Activated T-cell treated with anti-CD3 and anti-CD28 coated beads for 24 hours (primary cell): ENCODE data around the gene SUGCT.
"Not testable (repeated sequence)": the region's sequence is repeated elsewhere in the genome, so short reads cannot be mapped to it uniquely, and the experiment has no call there.

Experiments used
- DNase-seq: peaks from one replicate; pipeline ENCODE4 v3.0.0-alpha.2; 2020; ENCODE audit warnings: low read depth

Gene SUGCT

DNA sequence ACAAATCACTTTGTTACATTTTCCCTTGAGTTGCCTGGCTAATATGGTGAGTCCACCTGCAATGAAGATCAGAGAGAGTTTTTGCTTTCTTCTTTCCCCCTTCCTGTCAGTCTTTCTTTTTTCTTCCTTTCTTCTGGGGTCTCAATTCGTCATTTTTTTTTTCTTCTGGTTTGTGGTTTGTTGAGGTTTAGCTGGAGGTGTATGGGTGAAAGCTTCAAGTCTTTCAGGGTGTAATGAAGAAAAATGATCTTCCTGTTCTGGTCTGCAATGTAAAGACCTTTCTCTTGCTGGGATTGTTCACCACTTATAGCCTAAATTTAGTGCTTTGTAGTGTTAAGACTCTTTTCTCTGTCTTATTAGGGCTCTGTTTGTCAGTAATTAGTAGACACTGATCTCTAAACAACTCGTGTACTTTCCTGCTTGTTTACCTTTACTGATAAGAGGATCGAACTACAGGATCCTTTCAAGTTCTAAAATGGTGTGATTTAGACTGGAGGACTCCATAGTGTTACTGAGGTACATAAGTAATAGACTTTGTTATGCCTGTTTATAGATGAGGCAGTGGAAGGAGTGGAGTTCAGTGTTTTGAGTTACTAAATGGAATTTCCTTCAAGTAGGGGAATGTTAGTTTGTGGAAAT is 129.1 kb downstream of the SUGCT start:
- no peak for DNase-seq

DNA sequence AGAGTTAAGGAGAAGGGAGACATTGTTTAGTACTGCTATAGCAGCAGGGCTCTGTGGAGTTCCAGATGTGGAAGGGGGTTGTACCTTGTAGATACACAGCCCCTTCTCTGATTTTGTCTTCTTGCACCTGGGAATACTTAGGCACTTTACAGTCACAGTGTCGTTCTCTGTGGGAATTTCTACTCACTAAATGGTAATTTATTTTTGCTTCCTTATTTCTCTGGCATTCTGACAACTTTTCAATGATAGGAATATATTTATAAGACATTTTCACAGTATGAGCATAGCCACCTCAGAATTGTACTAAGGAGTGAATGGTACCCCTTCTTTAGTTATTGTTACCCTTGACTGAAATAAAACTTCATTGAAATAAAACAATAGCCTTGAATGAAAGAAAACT is 132.8 kb downstream of the SUGCT start:
- DNase-seq, result no peak

DNA sequence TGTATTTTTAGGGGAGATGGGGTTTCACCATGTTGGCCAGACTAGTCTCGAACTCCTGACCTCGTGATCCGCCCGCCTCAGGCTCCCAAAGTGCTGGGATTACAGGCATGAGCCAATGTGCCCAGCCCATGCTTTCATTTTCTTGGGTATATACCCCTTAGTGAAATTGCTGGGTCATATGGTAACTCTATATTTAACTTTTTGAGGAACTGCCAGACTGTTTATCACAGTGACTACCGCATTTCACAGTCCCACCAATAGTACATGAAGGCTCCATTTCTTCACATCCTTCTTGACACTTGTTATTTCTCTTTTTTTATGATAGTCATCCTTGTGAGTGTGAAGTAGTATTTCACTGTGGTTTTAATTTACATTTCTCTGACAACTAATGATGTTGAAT is 134.0 kb downstream of the SUGCT start:
- not testable (repeated sequence) for DNase-seq

DNA sequence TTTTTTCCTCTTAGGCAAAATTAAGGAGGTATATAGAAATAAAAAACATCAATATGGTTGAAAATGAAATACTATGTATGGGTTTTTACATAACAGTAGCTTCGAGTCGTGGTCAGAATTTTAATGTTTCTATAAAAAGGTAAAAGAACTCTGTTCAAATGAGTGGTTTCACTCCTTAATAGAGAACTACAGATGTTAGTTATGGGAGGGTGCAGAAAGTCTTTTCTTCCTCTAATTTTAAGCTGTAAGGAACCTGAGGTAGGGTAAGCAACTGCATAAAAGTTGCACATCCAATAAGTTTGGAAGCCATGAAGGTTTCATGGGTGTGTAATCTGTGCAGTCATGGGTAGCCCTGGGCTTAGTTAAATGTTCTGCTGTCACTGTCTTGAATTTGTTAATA is 141.3 kb downstream of the SUGCT start:
- no peak for DNase-seq

DNA sequence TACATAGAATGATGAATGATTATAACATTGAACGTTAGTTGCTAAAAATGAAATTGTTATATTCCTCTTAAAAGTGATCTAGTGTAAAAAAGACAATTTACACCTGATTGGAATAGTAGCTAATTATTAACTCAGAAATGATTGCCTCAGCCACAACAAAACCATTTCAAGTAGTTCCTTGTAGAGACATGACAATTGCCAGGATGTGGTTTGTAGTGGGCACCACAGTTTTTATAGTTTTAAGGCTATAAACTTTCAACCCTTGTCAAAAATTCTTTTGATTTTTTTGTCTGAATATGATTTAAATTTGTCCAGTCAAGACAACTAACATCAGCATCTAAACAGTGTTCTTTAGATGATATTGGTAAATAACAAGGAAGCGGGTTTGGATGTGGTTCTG is 145.2 kb downstream of the SUGCT start:
- no peak for DNase-seq

DNA sequence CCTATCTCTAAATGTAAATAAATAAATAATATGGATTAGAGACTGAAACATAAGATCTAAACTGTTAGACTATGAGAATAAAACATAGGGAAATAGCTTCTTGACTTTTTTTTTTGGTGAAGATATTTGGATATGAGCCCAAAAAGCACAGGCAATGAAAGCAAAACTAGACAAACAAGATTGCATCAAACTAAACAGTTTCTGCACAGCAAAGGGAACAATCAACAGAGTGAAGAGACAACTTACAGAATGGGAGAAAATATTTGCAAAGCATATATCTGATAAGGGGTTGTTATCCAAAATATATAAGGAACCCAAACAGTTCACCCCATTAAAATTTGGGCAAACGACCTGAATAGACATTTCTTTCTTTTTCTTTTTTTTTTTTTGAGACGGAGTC is 148.1 kb downstream of the SUGCT start:
- no peak for DNase-seq

DNA sequence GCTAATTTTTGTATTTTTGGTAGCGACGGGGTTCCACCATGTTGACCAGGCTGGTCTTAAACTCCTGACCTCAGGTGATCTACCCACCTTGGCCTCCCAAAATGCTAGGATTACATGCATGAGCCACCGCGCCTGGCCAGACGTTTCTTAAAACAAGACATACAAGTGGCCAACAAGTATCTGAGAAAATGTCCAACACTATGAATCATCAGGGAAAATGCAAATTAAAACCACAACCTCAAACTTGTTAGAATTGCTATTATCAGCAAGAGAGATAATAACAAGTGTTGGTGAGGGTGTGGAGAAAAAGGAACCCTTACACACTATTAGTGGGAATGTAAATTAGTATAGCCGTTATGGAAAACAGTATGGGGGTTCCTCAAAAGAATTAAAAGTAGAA is 148.6 kb downstream of the SUGCT start:
- DNase-seq, result no peak

DNA sequence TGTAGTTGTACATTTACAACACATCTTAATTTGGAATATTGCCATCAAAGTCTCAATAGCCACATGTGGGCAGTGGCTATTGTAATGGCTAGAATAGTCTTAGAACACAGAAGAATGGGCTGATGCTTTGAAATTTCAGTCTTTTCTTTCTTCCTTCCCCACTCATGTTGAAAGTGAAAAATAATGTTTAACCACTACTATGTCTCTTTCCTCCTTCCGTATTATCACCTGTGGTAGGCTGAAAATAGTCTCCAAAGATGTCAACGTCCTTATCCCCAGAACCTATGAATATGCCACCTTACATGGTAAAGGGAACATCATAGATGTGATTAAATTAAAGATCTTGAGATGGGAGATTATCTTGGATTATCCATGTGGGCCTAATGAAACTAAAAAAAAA is 154.0 kb downstream of the SUGCT start:
- DNase-seq, result no peak

DNA sequence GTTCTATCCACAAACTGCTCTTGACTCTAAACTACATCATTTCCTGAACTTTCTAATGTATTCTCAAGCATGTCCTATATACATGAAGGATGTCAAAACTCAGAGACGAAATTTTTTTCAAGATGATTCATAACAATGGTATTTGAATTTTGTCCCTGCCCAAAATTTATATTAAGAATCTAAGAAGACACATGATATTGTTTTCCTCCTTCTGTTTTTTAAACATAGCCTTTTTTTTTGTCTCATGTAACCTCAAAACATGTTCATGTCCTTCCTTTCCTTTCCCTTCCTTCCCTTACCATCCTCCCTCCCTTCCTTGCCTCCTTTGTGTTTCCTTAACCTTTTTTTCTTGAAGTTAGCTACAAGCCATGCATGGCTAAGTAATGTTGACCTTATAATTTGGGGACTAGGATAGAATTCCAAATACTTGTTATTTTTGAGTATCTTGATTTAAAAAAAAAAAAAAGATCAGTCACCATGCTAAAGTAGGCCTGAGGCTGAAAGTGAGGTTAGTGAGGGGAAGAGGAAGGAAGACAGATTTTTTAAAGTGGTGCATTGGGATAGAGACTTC is 163.0 kb downstream of the SUGCT start:
- DNase-seq, result no peak

DNA sequence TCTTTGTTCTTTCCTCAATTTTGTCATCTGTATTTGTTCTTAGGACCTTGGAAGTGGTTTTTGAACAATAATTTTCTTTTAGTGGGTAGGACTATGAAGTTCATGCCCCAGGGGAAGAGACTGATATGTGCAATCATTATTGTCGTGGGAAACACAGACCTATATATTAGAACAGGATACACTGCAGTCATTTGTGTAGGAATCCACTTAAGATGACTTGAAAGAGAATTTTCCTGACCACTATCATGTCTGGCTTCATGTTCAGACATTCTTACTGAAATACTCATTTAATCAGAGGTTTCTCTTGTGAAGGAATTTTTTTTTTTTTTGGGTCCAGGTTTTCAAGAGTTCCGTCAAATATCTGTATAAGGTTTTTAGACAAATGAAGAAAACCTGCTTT is 163.6 kb downstream of the SUGCT start:
- DNase-seq, result no peak

DNA sequence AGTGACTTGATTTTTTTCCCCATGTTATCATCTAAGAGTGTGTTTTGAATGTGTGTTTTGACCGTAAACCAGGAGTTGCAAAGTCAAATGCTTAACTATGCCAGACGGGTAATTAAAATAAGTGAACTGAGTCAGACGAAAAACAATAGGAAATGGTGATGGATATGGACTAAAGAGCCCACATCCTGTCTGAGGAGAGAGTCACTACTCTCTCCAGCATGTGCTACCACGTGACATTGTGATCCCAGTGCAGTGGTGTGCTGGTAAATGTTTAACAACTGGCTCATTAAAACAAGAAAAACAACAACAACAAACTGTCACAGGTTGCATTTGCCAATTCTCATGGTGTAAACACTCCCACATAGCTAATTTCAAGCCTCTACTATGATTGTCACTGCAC is 164.3 kb downstream of the SUGCT start:
- DNase-seq, result no peak

DNA sequence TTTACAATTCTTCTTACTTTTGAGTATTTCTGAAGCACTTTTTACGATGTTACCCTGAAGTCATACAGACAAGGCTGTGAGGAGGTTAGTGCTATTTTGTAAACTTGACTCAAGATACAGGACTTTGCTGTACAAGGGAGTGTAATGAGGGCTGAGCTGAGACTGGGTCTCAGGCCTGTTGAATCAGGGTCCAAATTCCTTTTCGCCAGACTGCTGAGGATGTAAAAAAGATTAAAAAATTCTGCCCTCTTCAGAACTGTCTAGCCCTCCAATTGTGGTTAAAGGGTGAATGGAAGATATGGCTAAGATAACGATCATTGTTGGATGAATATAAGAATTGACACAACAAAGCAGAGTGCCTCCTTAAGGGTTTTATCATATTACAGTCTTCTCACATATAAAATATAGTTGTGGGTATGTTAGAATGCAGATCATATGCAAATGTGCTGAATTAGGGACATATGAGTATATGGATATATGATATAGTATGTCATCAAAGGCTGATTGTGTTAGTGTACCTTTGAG is 165.4 kb downstream of the SUGCT start:
- DNase-seq, result no peak

DNA sequence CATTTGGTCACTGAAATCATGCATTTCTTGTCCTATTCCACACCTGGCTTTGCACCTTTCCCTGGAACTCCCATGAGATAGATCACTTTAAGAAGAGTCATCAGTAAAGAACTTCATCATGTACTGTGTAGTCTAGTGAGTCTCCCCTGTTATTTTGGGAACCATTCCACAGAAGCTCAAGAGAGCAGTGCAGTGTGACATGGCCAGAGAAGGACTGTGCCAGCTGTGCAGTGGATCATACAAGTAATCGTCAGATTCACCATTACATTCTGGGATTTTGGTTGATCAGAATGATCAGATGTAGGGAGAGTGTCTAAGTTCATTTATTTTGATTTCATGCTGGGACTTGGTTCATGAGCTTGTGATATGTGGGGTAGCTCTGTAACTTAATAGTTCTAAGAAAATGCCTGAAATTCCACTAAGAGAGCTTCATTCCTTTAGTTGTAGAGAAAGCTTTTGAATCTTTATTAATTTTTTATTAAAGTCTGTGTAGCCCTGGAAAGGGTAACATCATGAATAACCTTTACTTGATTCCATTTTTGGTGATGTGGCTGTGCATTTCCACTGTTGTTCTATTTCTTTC is 166.8 kb downstream of the SUGCT start:
- no peak for DNase-seq

DNA sequence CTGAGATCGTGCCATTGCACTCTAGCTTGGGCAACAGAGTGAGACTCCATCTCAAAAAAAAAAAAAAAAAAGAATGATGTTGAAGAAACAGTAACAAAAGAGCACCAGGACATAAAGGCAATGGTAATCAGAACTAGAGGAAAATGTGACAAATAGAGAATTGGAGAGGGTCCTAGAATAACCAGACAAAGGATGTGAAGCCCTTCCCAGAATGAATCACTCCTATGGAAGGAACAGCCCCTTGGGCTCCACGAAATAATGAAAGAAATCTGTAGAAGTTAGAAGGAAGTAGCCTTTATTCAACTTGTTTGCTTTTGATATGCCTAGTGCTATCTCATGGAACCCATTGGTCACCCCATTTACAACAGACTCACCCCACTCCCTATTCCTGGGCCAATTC is 169.2 kb downstream of the SUGCT start:
- DNase-seq, result no peak

DNA sequence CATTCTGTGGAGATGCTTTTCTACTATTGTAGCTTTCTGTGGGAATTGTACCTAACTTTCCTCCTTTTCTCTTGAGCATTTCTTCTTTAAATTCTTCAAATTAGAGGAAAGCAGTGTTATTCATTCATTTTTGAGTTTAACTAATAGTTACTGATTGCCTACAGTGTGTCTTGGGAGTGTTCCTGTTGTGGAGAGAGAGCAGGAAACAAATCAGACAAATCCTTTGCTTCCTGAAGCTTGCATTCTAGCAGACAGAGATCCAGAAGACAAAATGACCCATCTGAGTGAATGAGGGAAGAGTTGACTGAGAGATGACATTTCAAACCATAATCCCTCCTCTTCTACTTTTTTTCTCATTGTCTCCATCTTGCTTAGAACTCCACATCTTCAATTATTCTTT is 170.4 kb downstream of the SUGCT start:
- DNase-seq, result no peak

DNA sequence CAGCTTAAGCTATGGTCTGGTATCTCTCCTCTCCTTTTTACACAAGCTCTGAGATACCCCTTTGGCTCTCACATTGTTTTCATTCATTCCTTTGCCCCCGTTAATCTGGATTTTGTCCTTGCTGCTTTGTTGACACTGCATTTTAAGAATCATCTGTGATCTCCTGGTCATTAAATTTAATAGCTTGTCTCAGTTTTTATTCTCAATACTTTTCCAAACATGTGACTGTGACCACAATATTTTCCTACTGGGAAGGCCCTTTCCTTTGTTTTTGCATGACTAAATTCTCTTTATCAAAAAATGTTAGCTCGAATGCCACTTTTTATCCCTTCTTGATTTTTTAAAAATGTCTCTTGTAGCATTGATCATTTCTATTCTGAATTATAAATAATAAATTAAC is 171.2 kb downstream of the SUGCT start:
- no peak for DNase-seq

DNA sequence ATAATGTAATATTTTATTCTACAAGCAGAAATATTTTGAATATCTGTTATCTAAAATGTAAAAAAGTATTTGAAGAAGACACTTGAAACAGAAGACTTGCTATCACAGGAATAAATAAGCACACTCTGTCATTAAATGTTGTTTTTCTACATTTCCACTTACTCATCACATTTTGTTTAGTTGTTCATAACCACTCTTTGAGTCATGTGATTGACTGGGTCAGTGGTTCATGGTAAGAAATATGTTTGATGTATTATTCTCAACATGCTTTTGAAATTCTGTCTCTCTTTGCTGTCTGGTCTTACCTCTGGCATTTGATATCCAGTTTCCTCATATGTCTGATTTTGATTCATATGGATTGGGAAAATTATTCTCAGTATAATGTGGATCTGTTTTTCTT is 171.8 kb downstream of the SUGCT start:
- DNase-seq, result no peak

DNA sequence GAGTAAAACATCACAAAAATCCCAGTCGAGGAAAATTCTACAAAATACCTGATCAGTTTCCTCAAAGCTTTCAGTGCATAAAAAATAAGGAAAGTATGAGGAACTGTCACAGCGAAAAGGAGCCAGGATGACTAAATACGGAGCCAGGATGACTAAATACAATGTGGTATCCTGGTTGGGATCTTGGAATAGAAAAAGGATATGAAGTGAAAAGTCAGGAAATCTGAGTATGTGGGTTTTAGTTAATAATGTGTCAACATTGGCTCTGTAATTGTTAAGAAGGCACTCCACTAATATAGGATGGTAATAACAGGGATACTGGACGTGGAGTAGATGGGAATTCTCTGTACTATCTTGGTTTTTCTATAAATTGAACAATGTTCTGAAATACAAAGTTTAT is 175.5 kb downstream of the SUGCT start:
- no peak for DNase-seq

DNA sequence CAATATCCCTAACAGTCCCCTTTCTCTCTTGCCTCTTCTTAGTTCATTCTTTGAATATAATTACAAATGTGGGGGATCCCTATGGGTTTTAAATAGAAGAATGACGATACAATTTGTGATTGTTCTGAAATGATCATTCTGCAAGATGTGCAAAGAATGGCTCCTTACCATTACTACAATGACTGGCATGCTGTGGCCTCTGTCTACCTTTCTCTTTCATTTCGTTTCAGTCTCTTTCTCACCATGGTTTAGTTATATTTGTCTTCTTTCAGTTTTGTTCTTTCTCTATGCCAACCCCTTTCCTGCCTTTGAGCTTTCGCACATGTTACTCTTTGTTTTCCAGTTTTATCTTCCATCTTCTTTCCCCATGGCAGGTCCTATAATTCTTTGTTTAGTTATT is 176.5 kb downstream of the SUGCT start:
- no peak for DNase-seq

DNA sequence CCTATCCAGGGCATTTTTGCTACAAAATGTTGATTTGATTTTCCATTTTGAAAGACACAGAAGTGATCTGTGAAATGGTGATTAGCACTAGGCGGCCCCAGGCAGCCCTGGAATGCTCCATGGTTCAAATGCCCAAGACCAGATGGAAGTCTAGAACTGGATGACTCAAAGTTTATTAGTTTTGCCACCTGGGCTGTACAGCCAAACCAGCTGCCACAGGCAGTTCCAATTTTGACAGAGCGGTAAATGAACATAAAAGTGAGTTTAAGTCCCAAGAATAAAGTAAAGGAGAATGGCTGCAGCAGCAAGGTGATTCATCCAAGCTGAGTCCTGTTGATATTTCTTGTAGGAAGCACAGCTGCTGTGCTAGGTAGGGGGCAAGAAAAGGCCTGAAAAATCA is 180.5 kb downstream of the SUGCT start:
- DNase-seq, result no peak

DNA sequence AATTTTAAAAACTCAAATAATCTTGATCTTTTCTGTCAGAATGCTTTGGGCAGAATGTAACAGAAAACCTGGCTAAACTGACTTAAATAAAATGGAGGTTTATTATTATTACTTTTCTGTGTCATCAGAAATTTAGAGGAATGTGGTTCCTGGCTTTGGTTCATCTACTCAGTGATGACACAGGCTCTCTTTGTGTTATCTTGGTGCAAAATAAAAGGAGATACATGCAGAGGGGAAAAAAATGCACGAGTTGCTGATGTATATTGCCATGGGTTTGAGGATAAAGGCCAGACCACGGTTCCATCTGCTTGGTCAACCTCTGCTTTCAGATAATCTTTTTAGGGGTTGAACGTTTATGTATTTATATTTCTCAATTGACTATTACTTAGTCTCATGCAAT is 181.4 kb downstream of the SUGCT start:
- no peak for DNase-seq

DNA sequence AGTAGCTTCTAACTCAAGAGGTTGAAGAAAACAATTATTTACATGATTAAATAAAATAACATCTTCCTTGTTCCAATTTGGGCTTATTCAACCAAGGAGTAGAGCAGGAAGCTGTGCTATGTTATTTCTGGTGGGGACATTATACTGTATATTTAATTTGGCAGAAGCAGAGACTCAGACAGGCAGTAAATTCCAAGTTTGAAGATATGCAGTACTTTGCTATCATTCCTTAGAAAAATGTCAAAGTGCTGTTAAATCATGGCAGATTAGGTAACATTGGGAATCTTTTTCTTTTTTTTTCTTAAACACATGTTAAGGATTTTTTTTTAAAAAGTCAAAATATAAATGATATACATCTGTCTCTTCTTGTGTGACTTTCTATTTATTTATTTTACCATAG is 190.1 kb downstream of the SUGCT start:
- DNase-seq, result no peak

DNA sequence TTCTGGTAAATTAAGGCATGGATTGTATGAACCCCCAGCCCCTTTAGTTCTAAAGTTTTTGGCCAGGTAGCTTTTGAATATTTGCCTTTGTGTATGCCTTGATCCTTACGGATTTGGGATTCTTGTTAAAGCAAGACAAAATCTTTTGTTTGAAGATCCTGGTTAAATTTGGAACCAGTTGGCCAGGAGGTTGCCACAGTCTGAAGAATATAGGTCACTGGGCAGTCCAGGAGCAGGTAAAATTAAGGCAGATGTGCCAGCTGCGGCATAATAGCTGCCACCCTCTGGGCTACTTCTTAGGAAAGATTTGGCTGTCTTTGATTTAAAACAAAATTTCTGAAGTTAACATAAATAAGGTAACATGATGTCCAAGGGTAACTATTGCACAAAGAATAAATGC is 192.3 kb downstream of the SUGCT start:
- no peak for DNase-seq

DNA sequence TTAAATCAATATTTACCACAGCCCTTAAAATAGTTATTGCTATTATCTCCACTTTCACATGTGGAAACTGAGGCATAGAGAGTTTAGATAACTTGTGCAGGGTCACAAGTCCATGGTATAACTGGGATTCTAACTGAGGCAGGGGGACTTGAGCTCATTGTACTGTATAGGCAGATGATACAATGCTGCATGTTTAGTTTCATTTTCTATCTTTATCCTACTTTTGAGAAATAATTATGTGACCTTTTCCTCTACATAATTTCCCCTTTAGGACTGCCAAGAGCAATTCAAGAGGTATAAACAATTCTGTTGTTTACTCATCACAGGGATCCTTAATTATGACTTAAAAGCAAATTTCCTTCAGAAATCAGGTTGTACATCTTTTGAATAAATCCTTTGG is 193.1 kb downstream of the SUGCT start:
- DNase-seq, result no peak
